Measurements from ENCODE around the gene AKTIP.
"Not testable (repeated sequence)": the region's sequence is repeated elsewhere in the genome, so short reads cannot be mapped to it uniquely, and the experiment has no call there.

The AKTIP gene

DNA sequence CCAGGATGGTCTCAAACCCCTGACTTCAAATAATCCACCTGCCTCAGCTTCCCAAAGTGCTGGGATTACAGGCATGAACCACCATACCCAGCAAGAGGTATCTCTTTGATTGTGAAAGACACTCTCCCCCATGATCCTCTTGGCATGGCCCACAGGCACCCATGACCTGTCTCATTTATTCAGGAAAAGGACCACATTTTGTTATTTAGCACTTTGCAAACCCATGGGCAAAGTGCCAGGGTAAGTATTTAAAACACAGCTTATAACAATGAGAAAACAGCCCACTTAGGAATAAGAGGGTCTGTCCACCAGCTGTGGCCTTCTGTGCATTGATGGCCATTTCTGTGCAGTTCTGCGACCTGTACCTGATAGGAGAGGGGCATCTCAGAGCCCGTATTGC is 12.8 kb upstream of the AKTIP start:
- WGBS, 2 experiments: 86 to 91% methylated on average over 2 of the region's 2 CpGs
- H3K36me3 ChIP-seq (ENCODE audit: control insufficient read depth, insufficient read depth, low read length): no peaks in the 10 kb centered on the region
- H3K4me1 ChIP-seq (ENCODE audit: control insufficient read depth, insufficient read depth, low read length): peaks cover 6% of the 10 kb centered on the region
- H3K27ac ChIP-seq (ENCODE audit: insufficient read depth, low read depth, low read length, poor library complexity, severe bottlenecking): no peak overlapping the region
- H3K9me3 ChIP-seq (ENCODE audit: control insufficient read depth, low read length): no peaks in the 10 kb centered on the region
- H3K4me3 ChIP-seq (ENCODE audit: insufficient read depth, low read depth, low read length): no peak overlapping the region
- H3K27me3 ChIP-seq (ENCODE audit: control insufficient read depth, insufficient read depth, low read length, poor library complexity, severe bottlenecking): no peaks in the 10 kb centered on the region

DNA sequence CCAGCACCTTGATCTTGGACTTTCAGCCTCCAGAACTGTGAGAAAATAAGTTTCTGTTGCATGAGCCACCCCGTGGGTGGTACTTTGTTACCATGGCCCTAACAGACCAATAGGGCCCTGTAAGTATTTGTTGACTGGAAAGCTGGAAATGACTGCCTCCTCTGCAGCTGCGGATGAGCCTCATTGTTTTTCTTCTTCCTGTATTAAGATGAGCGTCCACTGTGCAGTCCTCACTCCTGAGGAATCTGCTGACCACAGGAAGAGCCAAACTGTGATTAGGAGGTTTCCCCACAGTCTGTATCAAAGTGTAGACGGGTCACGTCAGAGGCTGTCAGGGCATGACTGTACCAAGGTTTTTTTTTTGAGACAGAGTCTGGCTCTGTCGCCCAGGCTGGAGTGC is 12.2 kb upstream of the AKTIP start:
- Histone ChIP-seq H3K9me3 (ENCODE audit: control insufficient read depth, low read length) (no peaks in the 10 kb centered on the region), H3K27me3 (ENCODE audit: control insufficient read depth, insufficient read depth, low read length, poor library complexity, severe bottlenecking) (no peaks in the 10 kb centered on the region), H3K27ac (ENCODE audit: insufficient read depth, low read depth, low read length, poor library complexity, severe bottlenecking) (no peak overlapping the region), H3K4me1 (ENCODE audit: control insufficient read depth, insufficient read depth, low read length) (peaks cover 6% of the 10 kb centered on the region), H3K4me3 (ENCODE audit: insufficient read depth, low read depth, low read length) (no peak overlapping the region), H3K36me3 (ENCODE audit: control insufficient read depth, insufficient read depth, low read length) (no peaks in the 10 kb centered on the region)
- WGBS, 2 experiments: 92 to 95% methylated on average over 6 of the region's 6 CpGs

DNA sequence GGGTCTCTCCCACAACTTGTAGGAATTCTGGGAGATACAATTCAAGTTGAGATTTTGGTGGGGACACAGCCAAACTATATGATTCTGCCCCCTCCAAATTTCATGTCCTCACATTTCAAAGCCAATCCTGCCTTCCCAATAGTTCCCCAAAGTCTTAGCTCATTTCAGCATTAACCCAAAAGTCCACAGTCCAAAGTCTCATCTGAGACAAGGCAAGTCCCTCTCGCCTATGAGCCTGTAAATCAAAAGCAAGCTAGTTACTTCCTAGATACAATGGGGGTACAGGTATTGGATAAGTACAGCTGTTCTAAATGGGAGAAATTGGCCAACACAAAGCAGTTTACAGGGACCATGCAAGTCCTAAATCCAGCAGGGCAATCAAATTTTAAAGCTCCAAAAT is 9.8 kb upstream of the AKTIP start:
- not testable (repeated sequence) for H3K4me1 ChIP-seq (ENCODE audit: control insufficient read depth, insufficient read depth, low read length); H3K27me3 ChIP-seq (ENCODE audit: control insufficient read depth, insufficient read depth, low read length, poor library complexity, severe bottlenecking); H3K4me3 ChIP-seq (ENCODE audit: insufficient read depth, low read depth, low read length); H3K9me3 ChIP-seq (ENCODE audit: control insufficient read depth, low read length); H3K36me3 ChIP-seq (ENCODE audit: control insufficient read depth, insufficient read depth, low read length); H3K27ac ChIP-seq (ENCODE audit: insufficient read depth, low read depth, low read length, poor library complexity, severe bottlenecking)
- 83 to 100% methylated on average over 1 of the region's 1 CpG for WGBS, 2 experiments

DNA sequence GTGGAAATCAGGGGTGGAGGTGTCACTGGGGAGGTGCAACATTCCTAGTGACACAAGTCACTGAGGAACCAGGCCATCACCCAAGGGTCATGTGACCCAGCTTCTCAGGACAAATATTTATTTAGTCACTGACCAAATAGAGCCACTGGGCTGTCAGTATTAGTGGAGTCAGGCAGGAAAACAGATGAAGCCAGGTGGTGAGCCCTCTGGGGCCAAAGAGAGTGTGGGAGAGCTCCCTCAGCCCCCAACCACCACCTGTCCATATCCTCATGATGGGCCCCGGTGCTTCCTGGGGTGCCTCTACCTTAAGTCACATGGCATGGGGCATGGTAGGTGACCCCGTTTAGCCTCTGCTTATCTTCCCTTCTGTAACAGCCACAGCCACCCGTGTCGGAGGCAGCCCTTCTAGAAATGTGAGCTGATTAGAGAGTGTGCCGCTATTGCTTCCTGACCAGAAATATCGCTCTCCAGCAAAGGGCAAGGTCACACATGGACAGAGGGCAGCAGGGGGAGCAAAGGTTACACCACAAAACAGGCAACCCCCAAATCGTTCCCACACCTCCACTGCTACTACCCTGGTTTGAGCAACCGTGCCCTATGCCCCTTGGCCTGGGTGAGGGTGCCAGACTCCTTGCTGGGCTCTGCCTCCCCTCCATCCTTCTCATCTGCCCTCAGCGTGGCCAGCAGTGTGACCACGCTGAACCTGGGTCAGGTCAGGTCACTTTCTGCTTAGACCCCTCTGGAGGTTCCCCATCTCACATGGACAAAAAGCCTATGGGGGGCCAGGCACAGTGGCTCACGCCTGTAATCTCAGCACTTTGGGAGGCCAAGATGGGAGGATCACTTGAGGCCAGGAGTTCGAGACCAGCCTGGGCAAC is 8.6 kb upstream of the AKTIP start:
- 93 to 94% methylated on average over 12 of the region's 12 CpGs for WGBS, 2 experiments

DNA sequence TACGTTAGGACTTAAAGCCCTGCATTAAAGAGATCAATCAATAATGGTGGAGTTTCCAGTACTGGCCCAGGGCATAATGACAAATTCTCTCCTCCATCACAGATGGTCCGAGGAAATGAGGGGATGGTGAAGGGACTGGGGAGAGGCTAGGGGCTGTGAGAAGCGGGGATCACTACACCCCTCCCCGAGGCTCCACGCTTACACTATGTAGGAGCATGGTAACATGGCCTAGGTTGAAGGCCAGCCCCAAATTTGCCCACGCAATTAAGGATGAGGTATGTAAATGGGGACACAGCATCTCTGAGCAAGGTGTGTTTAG is 8.0 kb upstream of the AKTIP start:
- Histone ChIP-seq H3K36me3 (ENCODE audit: control insufficient read depth, insufficient read depth, low read length) (no peaks in the 10 kb centered on the region), H3K9me3 (ENCODE audit: control insufficient read depth, low read length) (no peaks in the 10 kb centered on the region), H3K27me3 (ENCODE audit: control insufficient read depth, insufficient read depth, low read length, poor library complexity, severe bottlenecking) (no peaks in the 10 kb centered on the region), H3K4me3 (ENCODE audit: insufficient read depth, low read depth, low read length) (no peak overlapping the region), H3K4me1 (ENCODE audit: control insufficient read depth, insufficient read depth, low read length) (peaks cover 4% of the 10 kb centered on the region), H3K27ac (ENCODE audit: insufficient read depth, low read depth, low read length, poor library complexity, severe bottlenecking) (no peak overlapping the region)
- 90 to 94% methylated on average over 6 of the region's 6 CpGs for WGBS, 2 experiments

More for the DNA sequence above, 8.6 kb upstream of the AKTIP start:
- Histone ChIP-seq H3K36me3 (ENCODE audit: control insufficient read depth, insufficient read depth, low read length) (no peaks in the 10 kb centered on the region), H3K9me3 (ENCODE audit: control insufficient read depth, low read length) (no peaks in the 10 kb centered on the region), H3K27ac (ENCODE audit: insufficient read depth, low read depth, low read length, poor library complexity, severe bottlenecking) (no peak overlapping the region), H3K4me3 (ENCODE audit: insufficient read depth, low read depth, low read length) (no peak overlapping the region), H3K27me3 (ENCODE audit: control insufficient read depth, insufficient read depth, low read length, poor library complexity, severe bottlenecking) (no peaks in the 10 kb centered on the region), H3K4me1 (ENCODE audit: control insufficient read depth, insufficient read depth, low read length) (peaks cover 6% of the 10 kb centered on the region)

DNA sequence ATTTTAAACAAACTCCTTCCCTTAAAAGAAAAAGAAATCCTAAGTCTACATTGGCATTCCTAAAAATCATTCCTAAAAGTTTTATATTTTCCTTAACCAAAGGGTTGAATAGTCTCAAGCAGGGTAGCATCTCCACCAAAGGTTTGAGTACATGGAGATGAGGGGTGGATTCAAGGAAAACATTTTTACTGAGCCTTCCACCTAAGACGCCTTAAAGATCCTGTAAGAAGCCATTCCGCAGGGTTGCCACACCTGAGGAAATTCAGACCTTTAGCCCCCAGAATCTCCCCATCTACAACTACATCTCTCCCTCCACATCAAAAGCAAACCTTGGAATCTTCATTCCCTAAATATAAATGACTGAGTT is 7.7 kb upstream of the AKTIP start:
- WGBS, 2 experiments: 61 to 73% methylated on average over 2 of the region's 2 CpGs
- Histone ChIP-seq H3K27ac (ENCODE audit: insufficient read depth, low read depth, low read length, poor library complexity, severe bottlenecking) (no peak overlapping the region), H3K4me3 (ENCODE audit: insufficient read depth, low read depth, low read length) (no peak overlapping the region), H3K36me3 (ENCODE audit: control insufficient read depth, insufficient read depth, low read length) (no peaks in the 10 kb centered on the region), H3K9me3 (ENCODE audit: control insufficient read depth, low read length) (no peaks in the 10 kb centered on the region), H3K27me3 (ENCODE audit: control insufficient read depth, insufficient read depth, low read length, poor library complexity, severe bottlenecking) (no peaks in the 10 kb centered on the region), H3K4me1 (ENCODE audit: control insufficient read depth, insufficient read depth, low read length) (peaks cover under 1% of the 10 kb centered on the region)

DNA sequence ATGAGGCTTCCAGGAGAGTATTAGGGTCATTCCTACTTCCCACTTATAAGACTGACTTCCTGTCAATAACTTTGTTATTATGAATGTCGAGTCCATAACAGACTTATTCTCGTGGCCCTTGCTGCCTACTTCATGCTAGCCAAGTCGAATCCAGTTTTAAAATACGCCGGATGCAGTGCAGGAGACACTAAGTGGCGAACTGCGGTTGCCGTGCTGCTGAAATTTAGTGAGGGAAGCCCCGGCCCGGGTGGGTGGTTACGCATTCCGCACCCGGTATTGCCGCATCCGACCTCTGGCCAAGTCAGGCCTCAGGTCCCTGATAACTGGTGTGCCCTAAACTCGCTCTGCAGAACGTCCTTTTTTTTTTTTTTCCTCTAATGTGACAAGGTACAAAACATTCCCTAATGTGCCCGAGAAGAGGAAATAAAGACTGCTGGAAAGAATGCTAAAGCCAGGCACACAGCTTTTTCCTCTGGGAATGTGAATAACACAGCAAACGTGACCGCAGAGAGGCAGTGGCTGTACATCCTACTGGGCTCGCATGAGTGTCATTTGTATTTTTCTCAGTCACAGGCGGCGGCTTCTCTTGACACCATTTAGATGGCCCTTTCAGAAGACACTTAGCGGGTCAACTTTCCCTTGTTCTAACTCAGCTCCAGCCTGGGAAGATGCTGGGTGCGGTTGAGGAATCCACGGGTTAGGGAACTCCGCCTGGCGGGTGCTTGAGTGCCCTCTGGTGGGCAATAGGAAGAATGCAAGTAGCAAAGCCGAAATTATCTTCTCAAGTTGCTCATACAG is 7.1 kb upstream of the AKTIP start:
- WGBS, 2 experiments: 63% methylated on average over 29 of the region's 29 CpGs
- H3K4me1 ChIP-seq (ENCODE audit: control insufficient read depth, insufficient read depth, low read length): no peaks in the 10 kb centered on the region
- no peaks in the 10 kb centered on the region for H3K27me3 ChIP-seq (ENCODE audit: control insufficient read depth, insufficient read depth, low read length, poor library complexity, severe bottlenecking)
- no peak overlapping the region for H3K4me3 ChIP-seq (ENCODE audit: insufficient read depth, low read depth, low read length)
- H3K36me3 ChIP-seq (ENCODE audit: control insufficient read depth, insufficient read depth, low read length): no peaks in the 10 kb centered on the region
- no peaks in the 10 kb centered on the region for H3K9me3 ChIP-seq (ENCODE audit: control insufficient read depth, low read length)
- H3K27ac ChIP-seq (ENCODE audit: insufficient read depth, low read depth, low read length, poor library complexity, severe bottlenecking): no peak overlapping the region

DNA sequence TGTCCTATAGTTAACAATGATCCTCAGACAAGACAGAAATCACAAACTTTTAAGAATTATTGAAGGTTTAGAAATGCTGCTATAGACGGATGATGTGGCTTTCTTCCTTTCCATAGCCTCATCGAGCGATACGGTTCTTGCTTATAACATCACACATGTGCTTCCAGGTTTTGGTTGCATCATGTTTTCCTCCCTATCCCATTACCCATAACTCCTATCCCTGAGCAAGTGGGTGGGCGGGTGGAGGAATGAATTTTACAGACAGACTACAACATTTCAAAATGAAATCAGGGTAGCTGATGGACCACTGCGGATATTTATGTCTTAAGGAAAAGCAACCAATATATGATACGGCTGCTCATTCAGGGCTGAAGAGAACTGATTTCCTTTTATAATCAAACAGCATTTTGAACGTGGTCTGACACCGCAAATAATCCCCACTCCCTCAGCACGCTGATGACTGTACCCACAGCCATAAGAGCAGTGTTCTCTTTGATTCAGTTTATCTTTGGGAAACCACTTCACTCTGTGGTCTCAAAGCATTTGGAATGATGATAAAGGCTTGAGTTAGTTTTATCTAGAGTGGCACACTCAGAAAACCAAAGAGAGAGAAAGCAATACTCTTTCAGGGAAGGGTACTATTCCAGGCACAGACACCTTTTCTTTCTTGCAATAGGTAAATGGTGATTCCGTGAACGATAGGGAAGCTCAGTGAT is 4.6 kb upstream of the AKTIP start:
- 91 to 96% methylated on average over 12 of the region's 12 CpGs for WGBS, 2 experiments
- H3K9me3 ChIP-seq (ENCODE audit: control insufficient read depth, low read length): no peaks in the 10 kb centered on the region
- no peak overlapping the region for H3K4me3 ChIP-seq (ENCODE audit: insufficient read depth, low read depth, low read length)
- H3K4me1 ChIP-seq (ENCODE audit: control insufficient read depth, insufficient read depth, low read length): no peaks in the 10 kb centered on the region
- no peaks in the 10 kb centered on the region for H3K27me3 ChIP-seq (ENCODE audit: control insufficient read depth, insufficient read depth, low read length, poor library complexity, severe bottlenecking)
- no peak overlapping the region for H3K27ac ChIP-seq (ENCODE audit: insufficient read depth, low read depth, low read length, poor library complexity, severe bottlenecking)
- no peaks in the 10 kb centered on the region for H3K36me3 ChIP-seq (ENCODE audit: control insufficient read depth, insufficient read depth, low read length)

DNA sequence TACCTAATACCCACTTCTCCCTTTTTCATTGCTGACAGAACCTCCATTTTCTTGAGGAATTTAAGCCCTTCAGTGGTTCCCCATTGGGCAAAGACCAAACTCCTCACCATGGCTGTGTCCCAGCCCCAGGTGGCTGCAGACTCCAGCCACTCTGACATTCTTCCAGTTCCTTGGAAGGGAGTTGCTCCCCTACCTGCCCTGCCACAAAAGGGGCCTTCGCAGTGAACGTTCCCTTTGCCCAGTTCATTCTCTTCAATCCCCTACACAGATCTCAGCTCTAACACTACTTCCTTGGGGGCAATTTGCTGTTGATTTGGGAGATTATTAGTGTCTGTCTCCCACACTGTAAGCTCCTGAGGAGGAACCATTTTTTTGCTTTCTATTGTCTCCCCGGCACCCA is 3.2 kb upstream of the AKTIP start:
- 93 to 100% methylated on average over 3 of the region's 3 CpGs for WGBS, 2 experiments
- no peak overlapping the region for H3K27ac ChIP-seq (ENCODE audit: insufficient read depth, low read depth, low read length, poor library complexity, severe bottlenecking)
- peaks cover 6% of the 10 kb centered on the region for H3K27me3 ChIP-seq (ENCODE audit: control insufficient read depth, insufficient read depth, low read length, poor library complexity, severe bottlenecking)
- no peaks in the 10 kb centered on the region for H3K9me3 ChIP-seq (ENCODE audit: control insufficient read depth, low read length)
- H3K36me3 ChIP-seq (ENCODE audit: control insufficient read depth, insufficient read depth, low read length): no peaks in the 10 kb centered on the region
- no peak overlapping the region for H3K4me3 ChIP-seq (ENCODE audit: insufficient read depth, low read depth, low read length)
- peaks cover 6% of the 10 kb centered on the region for H3K4me1 ChIP-seq (ENCODE audit: control insufficient read depth, insufficient read depth, low read length)

DNA sequence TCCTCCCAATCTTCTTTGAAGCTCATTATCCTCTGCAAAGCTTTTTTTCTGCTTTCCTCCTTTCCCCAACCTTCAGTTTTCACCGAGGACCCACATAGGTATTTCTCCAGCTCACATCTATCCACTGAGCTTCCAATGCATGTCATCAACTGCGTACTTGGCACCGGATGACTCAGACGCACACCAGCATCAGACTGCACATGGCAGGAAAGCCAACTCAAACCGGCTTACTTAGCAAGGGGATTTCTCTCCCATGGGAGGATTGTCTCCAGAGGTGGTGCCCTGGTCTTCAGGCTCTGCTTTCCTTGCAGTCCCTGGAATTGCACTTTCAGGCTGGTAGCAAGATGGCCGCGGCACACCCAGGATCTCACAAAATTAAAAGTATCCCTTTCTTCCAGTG is 1.7 kb upstream of the AKTIP start:
- Histone ChIP-seq H3K4me3 (ENCODE audit: insufficient read depth, low read depth, low read length) (no peak overlapping the region), H3K27ac (ENCODE audit: insufficient read depth, low read depth, low read length, poor library complexity, severe bottlenecking) (no peak overlapping the region), H3K4me1 (ENCODE audit: control insufficient read depth, insufficient read depth, low read length) (peaks cover 6% of the 10 kb centered on the region), H3K36me3 (ENCODE audit: control insufficient read depth, insufficient read depth, low read length) (no peaks in the 10 kb centered on the region), H3K27me3 (ENCODE audit: control insufficient read depth, insufficient read depth, low read length, poor library complexity, severe bottlenecking) (peaks cover 6% of the 10 kb centered on the region), H3K9me3 (ENCODE audit: control insufficient read depth, low read length) (no peaks in the 10 kb centered on the region)
- 91 to 94% methylated on average over 7 of the region's 7 CpGs for WGBS, 2 experiments
